GM19372 (cell line): Measurements from ENCODE around the gene SLC25A45.

ENCODE experiments used
- ATAC-seq: cut with Tn5 transposase; IDR thresholded peaks from one replicate; pipeline ENCODE4 v1.9.1; 2021; ENCODE audit warnings: mild to moderate bottlenecking, low read depth, moderate library complexity; ENCODE audit not compliant: unreplicated experiment

The SLC25A45 gene

DNA sequence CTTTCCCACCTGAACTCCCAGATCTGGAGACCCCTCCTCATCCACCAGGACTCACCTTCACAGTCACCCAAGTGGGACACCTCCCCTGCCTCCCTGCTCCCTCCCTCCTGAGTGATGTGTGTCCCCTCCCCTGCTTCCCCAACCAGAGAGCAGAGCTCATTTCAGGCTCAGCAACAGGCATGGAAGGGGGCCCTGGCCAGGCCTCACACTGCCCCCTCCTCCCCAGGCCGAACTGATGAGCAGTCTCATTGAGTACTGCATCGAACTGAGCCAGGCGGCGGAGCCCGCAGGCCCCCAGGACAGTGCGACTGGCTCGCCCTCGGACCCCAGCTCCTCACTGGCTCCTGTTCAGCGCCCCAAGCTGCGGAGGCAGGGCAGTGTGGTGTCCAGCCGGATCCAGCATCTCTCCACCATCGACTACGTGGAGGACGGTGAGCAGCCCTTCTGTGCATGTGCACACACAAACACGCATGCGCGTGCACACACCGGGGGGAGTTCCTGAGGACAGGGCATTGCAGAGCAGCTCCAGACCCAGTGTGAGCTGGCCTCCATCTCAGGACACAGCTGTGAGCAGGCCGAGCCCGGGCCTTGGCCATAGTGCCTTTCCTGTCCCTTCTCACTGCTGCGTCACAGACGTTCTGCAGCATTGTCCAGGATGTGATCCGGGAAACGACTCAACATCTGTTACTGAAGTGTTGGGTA is 22.3 kb upstream of the SLC25A45 start:
- ATAC-seq: no peak

DNA sequence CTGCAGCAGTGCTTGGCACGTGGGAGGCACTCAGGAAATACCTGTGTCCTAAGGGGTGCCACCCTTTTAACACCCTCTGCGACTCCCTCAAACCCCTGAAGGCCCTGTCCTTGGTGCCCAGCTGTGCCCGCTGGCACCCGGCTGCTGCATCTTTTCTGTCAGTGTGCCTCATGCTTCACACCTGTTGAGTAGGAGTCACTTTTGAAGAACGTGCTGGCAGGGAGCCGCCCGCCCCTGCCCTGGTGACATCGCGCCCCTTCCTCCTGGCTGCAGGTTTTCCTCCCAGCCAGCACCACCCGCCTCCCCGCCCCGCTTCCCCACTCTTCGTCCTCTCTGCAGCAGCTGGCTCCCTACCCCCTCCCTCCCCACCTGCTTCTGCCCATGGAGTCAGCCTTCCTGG is 21.8 kb upstream of the SLC25A45 start:
- ATAC-seq: no peak

DNA sequence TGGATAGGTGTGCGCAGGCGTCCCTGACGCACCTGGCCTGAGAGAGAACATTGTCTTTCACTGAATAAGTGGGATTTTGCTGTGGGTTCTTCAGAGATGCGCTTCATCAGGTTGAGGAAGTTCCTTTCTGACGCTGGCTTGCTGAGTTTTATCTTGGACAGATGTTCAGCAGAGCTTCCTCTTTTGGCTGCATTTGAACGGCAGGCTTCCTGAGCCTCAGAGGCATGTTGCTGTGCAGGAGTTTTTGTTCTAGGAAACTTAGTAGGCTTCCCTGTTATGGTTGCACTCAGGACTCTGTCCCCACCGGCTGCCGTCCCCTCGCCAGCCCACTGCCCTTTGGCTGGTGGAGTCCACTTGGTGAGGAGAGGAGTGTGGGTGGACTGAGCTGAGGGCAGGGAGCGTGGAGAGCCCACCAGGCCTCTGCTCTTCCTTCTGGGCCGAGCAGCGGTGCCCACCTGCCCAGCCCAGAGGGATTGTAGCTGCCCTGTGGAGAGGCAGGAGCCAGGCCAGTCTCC is 21.2 kb upstream of the SLC25A45 start:
- no peak for ATAC-seq

DNA sequence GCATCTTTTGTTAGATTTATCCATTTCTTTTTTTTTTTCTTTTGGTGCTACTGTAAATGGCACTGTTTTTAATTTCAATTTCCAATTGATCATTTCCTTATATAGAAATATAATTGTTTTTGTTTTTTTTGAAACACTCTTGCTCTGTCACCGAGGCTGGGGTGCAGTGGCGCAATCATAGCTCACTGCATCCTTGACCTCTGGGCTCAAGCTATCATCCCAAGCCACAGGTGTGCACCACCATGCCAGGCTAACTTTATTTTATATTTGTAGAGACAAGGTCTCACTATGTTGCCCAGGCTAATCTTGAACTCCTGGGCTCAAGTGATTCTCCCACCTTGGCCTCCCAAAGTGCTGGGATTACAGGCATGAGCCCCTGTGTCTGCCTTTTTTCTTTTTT is 20.3 kb upstream of the SLC25A45 start:
- no peak for ATAC-seq

DNA sequence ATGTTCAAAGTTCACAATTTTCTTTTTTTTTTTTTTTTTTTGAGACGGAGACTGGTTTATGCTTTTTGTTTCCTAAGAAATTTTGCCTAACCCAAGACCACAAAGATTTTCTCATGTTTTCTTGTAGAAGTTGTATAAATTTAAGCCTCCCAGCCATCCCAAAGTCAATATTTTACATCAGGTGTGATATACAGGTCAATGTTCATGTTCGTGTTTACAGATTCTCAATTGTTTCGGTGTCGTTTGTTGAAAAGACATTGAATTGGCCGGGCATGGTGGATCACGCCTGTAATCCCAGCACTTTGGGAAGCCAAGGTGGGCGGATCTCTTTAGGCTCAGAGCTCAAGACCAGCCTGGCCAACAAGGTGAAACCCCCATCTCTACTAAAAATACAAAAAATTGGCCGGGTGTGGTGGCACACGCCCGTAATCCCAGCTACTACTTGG is 19.4 kb upstream of the SLC25A45 start:
- ATAC-seq: no peak

DNA sequence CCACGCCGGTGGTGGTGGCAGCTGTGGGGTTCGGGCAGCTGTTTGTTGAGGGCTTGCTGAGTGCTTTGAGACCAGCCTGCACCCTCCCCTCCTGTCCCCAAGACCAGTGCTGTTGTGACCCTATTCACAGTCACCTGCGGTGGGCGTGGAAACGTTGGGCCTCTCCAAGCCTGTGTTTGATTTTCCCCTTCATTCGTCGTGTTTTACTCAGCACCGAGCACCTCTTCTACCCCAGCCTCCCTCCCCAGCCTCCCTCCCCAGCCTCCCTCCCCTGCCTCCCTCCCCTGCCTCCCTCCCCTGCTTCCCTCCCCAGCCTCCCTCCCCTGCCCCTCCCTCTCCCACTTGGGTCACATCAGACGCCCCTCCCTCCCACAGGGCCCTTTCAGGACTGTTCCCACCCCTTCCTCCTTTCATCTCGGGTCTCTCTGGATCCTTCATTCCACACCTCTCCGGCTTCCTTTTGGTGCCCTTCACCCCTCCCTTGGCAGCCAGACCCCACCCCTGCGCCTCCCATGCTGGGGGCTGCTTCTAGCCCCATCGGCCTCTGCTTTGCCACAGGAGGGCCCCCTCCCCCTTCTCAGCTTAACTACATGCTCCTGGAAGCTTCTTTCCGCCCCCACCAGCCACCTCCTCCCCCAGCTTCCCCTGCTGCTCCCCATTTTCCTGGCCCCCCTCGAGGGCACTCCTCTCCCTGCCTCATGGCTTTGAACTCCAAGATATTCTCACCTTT is 18.8 kb upstream of the SLC25A45 start:
- ATAC-seq: no peak

DNA sequence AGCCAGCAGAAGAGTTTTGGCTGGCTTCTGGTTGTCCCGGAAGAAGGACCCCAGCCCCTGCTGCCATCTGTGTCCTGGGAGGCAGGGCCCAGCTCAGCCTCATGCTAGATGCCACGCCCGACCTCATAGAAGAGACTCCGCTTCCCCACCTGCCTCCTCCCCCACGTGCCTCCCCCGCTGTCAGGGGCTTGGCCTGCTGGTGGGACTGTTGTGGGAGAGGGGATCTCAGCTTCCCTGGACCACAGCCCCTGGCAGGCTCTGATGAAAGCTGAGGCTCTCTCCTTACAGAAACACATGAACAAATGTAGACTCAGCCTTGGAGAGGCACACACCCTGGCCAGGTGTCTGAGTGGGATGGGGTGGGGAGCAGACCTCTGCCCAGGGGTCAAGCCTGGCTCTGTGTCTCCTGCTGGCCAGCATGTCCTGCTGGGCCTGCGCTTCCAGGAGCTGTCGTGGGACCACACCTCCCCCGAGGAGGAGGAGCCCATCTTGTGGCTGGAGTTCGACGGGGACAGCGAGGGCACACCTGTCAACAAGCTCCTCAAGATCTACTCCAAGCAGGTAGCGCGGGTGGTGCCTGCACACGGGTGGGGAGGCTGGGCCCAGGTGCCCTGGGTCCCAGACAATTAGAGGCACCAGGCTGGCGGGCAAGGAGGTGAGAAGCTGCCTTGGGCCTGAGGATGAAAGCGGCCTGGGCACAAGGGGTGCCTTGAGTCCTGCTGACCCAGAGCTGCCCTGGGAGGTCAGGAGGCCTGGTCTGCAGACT is 18.0 kb upstream of the SLC25A45 start:
- no peak for ATAC-seq

DNA sequence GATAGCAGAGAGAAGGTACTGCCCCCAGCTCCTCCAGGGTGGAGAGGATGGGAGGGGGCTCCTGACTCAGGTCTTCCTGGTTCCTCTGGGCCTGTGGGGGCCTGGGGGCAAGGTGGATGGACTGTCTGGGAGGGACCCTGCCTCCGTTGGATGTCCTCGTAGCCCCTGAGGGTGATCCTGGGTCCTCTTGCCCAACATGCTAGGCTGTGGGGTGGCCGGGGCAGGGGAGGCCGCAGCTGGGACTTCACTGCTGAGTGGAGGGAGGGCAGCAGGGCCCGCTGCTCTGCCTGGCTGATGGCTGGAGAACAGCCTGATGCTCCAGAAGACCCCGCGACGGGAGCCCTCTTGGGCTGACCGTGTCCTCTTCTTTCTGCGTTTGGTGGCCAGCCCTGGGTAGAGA is 17.4 kb upstream of the SLC25A45 start:
- ATAC-seq: no peak

DNA sequence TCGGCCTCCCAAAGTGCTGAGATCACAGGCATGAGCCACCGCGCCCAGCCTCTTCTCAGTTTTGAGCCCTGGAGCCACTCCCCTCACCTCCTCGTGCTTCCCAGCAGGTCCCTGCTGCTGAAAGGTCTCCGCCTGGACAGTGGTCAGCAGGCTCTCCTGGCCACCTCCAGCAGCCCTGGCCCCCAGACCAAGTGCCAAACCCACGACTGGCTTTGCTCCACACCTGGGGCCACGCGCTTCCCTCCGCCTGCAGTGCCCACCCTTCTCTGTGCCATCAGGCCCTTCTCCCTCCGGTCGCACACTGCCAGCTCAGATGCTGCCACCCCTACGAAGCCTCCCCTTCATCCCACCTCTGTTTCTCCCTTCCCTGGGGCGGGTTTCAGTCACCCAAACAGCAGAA is 16.8 kb upstream of the SLC25A45 start:
- no peak for ATAC-seq

DNA sequence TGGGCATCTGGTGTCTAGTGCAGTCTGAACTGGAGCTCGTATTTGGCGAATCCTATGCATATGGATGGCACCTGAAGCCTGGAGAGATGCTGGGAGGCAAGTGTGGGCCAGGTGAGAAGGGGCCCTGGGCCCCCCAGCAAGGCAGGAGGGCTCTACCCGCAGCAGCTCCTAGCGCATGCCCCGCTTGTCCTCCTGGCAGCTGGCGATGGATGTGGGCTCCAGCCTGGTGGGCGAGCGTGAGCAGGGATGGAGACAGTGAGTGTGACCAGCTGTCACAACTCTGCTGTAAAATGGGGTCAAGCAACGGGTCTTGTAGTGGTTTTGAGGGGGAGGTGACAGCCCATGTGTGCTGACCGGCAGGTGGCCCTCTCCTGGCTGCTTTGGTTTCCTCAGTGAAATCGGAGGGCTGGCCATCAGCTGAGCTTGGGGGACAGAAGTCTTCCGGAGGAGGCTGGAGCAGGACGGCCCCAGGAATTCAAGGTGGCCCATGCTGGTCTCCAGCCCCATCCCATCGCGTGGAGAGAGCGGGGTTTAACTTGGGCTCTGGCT is 16.0 kb upstream of the SLC25A45 start:
- no peak for ATAC-seq

DNA sequence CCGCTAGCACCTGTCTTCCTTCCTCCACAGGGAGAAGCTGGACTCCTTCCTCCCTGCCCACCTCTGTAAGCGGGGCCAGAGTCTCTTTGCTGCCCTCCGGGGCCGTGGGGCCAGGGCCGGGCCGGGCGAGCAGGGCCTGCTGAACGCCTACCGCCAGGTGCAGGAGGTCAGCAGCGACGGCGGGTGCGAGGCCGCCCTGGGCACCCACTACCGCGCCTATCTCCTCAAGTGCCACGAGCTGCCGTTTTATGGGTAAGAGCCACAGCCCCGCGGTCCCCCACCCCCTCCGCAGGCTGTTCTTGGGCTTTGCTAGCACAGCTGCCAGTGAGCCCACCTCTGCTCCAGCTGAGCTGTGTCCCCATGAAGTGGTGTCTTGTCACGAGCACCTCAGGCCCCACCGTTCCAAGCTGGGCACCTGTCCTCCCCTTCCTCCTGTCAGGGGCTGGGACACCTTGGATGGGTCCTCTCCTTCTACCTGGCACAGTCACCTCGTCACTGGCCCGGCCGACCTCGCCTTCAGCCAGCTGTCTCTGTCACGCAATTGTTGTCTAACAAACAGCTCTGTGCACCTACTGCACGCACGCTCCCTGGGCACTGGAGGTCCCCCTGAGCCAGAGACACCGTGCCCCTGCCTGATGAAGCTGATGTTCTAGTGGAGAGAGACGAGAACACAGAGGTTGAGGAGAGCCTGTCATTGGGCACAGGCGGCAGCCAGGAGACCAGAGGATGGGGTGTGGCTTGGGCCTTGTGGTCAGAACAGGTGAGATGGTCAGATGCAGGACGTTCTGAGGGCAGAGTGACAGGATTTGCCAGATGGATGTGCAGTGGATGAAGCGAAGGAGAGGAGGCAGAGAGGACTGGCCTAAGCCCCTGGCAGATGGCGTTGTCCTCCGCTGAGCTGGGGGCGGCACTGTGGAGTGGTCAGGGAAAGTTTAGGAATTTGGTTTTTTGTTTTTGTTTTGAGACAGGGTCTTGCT is 14.6 kb upstream of the SLC25A45 start:
- no peak for ATAC-seq

DNA sequence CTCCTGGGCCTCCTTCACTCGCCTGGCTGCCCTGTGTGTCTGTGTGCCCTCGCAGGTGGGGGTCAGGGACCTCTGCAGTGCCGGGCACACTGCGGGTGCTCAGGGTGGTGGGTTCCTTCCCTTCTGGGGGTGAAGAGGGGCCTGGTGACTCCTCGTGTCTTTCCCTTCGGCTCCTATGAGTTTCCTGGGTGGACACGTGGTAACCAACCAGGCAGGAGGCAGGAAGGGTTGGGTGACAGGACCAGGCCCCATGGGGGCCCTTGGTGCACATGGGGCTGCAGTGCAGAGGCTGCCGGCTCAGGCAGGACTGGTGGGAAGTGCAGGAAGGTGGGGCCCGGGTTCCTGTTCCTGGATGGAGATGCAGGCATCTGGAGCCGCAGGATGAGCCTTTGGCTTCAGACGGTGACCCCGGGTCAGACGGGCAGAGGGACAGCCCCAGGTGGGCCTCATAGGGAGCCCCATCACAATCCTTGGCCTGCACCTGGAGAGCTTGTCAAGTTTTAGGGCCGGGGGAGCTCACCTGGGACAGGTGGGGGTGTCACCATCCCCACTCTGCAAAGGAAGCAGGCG is 13.6 kb upstream of the SLC25A45 start:
- ATAC-seq: no peak

DNA sequence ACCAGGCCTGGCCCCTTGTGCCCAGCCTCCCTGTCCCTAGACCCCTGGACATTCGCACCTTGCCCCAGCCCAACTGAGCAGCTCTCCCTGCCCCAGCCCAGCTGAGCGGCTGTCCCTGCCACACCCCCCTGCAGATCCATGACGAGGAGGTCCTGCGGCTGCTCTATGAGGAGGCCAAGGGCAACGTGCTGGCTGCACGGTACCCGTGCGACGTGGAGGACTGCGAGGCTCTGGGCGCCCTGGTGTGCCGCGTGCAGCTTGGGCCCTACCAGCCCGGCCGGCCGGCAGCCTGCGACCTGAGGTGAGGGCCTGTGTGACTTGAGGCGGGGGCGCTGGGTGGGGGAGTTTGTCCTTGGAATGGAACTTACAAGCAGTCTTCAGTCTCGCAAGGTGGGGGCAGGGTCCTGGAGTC is 11.7 kb upstream of the SLC25A45 start:
- no peak for ATAC-seq

DNA sequence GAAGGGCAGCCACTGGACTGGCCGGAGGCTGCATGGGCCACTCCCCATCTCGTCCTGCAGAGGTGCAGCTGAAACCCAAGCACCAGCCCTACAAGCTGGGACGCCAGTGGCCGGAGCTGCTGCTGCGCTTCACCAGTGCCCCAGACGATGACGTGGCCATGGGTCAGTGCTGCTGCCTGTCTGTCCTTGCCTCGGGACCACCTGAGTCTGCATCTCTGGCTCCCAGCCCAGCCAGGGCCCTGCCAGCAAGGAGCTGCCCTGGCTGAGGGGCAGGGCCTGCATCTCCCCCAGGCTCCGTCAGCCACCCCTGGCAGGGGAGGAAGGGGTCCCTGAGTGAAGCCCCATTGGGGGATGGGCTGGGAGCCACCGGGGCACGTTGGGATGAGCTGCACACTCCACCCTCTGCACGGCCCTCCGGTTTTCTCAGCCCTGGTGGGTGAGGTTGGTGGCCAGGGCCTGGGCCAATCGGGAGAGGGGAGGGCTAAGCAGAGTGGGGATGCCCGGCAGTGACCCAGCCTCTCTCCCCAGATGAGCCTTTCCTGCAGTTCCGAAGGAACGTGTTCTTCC is 11.2 kb upstream of the SLC25A45 start:
- no peak for ATAC-seq

DNA sequence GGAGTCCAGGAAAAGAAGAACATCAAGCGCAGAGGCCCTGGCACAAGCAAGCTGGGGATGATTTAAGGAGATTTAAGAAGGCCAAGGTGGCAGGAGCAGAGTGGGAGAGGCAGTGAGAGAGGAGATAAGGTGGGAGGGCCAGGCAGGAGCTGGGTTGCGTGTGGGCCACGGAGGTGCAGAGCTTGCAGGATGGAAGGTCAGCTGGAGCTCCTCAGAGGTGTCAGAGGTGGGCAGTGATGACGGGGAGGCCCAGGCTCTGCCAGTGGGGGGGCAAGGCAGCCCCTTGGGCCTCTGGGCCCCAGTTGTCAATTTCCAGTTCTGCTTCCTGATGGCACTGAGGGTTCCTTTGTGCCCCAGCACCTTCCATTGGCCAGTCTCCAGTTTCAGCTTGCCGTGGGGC is 10.5 kb upstream of the SLC25A45 start:
- ATAC-seq: no peak

DNA sequence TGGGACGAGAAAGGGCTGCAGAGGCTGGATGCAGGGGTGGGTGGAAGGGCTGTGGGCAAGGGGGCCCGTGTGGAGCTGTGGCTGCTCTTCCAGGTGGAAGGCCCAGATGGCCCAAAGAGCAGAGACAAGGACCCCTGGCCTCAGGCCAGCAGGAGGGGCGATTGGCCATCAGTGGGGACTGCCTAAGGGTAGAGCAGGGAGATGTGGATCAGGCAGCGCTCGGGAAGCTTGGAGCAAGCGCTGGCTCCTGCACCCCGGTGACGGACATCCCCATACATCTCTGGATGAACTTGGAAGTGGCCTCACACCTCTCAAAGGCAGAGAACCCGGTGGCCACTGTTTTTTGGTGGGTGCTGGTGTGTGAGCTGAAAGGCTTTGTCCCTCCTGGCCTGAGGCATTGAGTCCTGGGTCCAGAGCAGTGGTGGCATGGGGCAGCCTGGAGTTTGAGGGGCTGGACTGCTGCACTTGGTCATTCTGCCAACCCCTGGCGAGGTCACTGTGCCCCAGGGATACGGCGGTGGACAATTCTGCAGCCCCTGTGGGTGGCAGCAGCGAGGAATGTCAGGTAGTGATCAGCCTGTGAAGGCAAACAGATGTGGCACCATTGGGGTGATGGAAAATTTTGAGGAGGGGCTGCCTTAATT is 9.9 kb upstream of the SLC25A45 start:
- ATAC-seq: no peak

DNA sequence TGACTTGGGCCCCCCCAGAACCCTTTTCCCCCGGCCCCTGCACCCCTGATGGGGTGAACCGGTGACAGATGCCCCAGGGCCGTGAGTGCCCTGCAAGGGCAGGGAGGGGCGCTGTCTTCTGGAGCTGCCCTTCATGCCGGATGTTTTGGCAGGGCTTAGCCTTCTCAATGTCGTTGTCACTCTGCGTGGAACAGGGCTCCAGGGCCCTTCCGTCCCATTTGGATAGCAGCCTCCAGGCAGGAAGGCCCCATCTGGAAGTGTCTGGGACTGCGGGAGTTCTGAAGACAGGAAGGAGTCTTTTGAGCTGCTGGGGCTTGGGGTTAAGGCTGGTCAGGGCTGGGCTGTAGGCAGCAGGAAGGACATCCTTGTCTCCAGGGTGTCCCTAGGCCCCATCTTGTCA is 8.6 kb upstream of the SLC25A45 start:
- ATAC-seq: no peak

DNA sequence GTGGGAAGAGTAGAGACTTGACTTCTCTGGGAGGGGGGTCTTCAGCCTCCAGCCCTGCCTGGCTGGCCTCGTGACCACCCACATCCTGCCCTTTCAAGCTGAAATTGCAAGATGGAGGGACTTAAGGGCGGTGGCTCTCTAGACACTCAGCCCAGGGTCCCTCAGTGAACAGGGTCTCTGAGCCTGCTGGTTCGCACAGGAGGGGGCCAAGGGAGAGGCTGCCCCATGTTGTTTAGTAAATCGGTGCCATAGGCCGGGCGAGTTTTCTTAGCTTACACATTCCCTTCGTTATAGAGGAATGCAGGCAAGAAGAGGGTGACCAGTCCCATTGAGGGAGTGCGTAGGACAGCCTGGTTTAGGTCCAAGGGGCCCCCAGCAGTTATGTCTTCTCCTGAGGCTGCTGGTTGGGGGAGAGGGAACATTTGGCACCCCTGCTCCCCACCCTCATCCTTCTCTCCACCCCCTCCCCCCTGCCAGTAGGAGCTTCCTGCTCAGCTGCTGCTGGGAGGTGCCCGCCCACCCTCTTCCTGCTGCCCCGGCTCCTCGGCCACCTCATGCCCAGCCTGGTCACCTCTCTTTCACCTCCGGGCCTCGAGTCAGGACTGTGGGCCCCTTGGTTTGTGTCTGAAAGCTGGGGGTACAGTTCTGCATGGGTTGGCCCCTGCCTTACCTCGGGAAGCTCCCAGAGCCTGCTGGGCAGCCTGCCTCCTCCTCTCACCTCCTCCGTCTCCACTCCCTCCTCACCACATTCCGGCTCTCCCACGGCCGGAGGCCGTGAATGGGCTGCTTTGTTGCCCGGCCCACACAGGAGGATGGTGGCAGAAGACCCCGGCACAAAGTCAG is 7.9 kb upstream of the SLC25A45 start:
- ATAC-seq: no peak
